Activated naive CD4-positive, alpha-beta T cell treated with anti-CD3 and anti-CD28 coated beads, Interleukin-2, amount 50 U/mL, for 72 hours (primary cell): Measurements from ENCODE around the gene DISP1. TPM values are rescaled to one million over a fixed set of nuclear protein-coding genes. Genes with fewer than 3 reads are reported as not detected.

Experiments
- ATAC-seq, 2 donors: fragments of 150-1000 bp; cut with Tn5 transposase; 2 replicates each; pipeline ENCODE4 v1.10.0; 2021; ENCODE audit warnings: mild to moderate bottlenecking in 2 of 2, moderate library complexity in 2 of 2
- DNase-seq, 2 donors: peaks; one replicate each; pipeline ENCODE4 v3.0.0; 2021 to 2022; ENCODE audit warnings: low spot score in 2 of 2
- H3K27ac Mint-ChIP-seq, 2 donors: one replicate each; pipeline ENCODE4 v1.8.0; 2022; ENCODE audit warnings: mild to moderate bottlenecking in 2 of 2, mixed read lengths in 2 of 2
- H3K36me3 Mint-ChIP-seq, 2 donors: one replicate each; pipeline ENCODE4 v1.8.0; 2022; ENCODE audit warnings: mixed read lengths in 2 of 2
- H3K9me3 Mint-ChIP-seq, 2 donors: one replicate each; pipeline ENCODE4 v1.8.0; 2022; ENCODE audit warnings: mixed read lengths in 2 of 2
- total RNA-seq, 2 donors: library from RNA; stranded (reverse); gene quantifications; one replicate each; pipeline ENCODE4 v1.2.3, GENCODE V29; 2022

DISP1 gene
- total RNA-seq, 2 donors from 2014 or later, result 1.5 to 2.0 TPM

- DNase-seq (no peak), ATAC-seq (peak in 1 of 2 donors; percentile 65)
- Mint-ChIP-seq H3K36me3 (peaks cover 0 to 7% of the 10 kb centered on the region in 2 donors), H3K9me3 (peaks cover 0 to 11% of the 10 kb centered on the region in 2 donors), H3K27ac (no peak overlapping the region)
Measured at GRCh38 chr1:222790115-222790514, 24.7 kb upstream of the DISP1 start.

DNA sequence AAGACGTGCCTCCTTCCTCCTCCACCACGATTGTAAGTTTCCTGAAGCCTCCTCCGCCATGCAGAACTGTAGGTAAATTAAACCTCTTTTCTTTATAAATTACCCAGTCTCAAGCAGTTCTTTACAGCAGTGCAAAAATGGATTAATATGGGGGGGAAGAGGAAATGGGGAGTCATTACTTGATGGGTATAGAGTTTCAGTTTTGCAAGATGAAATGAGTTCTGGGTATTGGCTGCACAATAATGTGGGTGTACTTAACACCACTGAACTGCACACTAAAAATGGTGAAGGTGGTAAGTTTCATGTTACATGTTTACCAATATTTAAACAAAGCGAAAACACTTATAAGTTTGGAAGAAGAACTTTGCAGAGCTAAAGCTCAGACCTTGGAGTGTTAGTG is 24.3 kb upstream of the DISP1 start:
- Mint-ChIP-seq H3K36me3 (peaks cover 0 to 7% of the 10 kb centered on the region in 2 donors), H3K9me3 (peaks cover 0 to 11% of the 10 kb centered on the region in 2 donors), H3K27ac (peak overlapping the region in 1 of 2 donors; percentile 50)
- DNase-seq, result no peak
- ATAC-seq, result peak in 1 of 2 donors; percentile 85

GRCh38 chr1:222791006-222791710 is 23.7 kb upstream of the DISP1 start:
- H3K27ac Mint-ChIP-seq, result no peak overlapping the region
- peaks cover 0 to 7% of the 10 kb centered on the region in 2 donors for H3K36me3 Mint-ChIP-seq
- peaks cover 0 to 11% of the 10 kb centered on the region in 2 donors for H3K9me3 Mint-ChIP-seq
- no peak for ATAC-seq
- no peak for DNase-seq

DNA sequence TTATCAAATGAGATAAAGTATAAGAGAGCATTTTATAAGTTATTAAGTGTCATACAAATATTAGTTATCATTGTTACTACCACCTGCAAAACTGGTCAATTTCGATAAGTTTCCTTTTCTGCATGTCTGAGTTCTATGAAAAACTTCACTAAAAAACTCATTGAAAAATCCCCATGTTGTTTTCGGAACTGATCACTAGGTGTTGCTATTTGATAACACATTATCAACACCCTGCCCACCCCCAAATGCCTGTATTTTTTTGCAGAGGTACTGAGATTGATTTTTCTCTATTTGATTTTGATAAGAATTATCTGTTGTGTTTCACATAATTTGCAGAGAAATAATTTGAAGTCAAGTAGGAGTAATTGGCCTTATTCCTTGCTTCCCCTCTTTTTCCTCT is 22.1 kb upstream of the DISP1 start:
- H3K9me3 Mint-ChIP-seq, result peaks cover 0 to 11% of the 10 kb centered on the region in 2 donors
- DNase-seq (no peak), ATAC-seq (no peak)
- H3K27ac Mint-ChIP-seq, result no peak overlapping the region
- peaks cover 0 to 7% of the 10 kb centered on the region in 2 donors for H3K36me3 Mint-ChIP-seq

- no peak for ATAC-seq
- Mint-ChIP-seq H3K27ac (no peak overlapping the region), H3K9me3 (peaks cover 0 to under 1% of the 10 kb centered on the region in 2 donors), H3K36me3 (peaks cover 0 to under 1% of the 10 kb centered on the region in 2 donors)
- DNase-seq, result no peak
Measured at GRCh38 chr1:222794656-222795474, 20.0 kb upstream of the DISP1 start.

- peak in 1 of 2 donors; percentile 53 for ATAC-seq
- DNase-seq, result no peak
- Mint-ChIP-seq H3K36me3 (no peaks in the 10 kb centered on the region), H3K9me3 (no peaks in the 10 kb centered on the region), H3K27ac (peak overlapping the region; percentile 34 to 53)
Measured at GRCh38 chr1:222798116-222798515, 16.7 kb upstream of the DISP1 start.

GRCh38 chr1:222798975-222799374 is 15.9 kb upstream of the DISP1 start:
- no peak for DNase-seq

GRCh38 chr1:222801067-222801466 is 13.8 kb upstream of the DISP1 start:
- DNase-seq (no peak), ATAC-seq (no peak)
- Mint-ChIP-seq H3K9me3 (no peaks in the 10 kb centered on the region), H3K27ac (no peak overlapping the region), H3K36me3 (no peaks in the 10 kb centered on the region)

More at GRCh38 chr1:222798975-222799374, 15.9 kb upstream of the DISP1 start:
- no peak for ATAC-seq
- Mint-ChIP-seq H3K9me3 (no peaks in the 10 kb centered on the region), H3K36me3 (no peaks in the 10 kb centered on the region), H3K27ac (no peak overlapping the region)

GRCh38 chr1:222811671-222812070 is 3.2 kb upstream of the DISP1 start:
- no peak for DNase-seq
- no peak for ATAC-seq
- H3K27ac Mint-ChIP-seq, result no peak overlapping the region
- peaks cover 0 to 6% of the 10 kb centered on the region in 2 donors for H3K36me3 Mint-ChIP-seq
- H3K9me3 Mint-ChIP-seq, result peaks cover 5 to 6% of the 10 kb centered on the region in 2 donors

DNA sequence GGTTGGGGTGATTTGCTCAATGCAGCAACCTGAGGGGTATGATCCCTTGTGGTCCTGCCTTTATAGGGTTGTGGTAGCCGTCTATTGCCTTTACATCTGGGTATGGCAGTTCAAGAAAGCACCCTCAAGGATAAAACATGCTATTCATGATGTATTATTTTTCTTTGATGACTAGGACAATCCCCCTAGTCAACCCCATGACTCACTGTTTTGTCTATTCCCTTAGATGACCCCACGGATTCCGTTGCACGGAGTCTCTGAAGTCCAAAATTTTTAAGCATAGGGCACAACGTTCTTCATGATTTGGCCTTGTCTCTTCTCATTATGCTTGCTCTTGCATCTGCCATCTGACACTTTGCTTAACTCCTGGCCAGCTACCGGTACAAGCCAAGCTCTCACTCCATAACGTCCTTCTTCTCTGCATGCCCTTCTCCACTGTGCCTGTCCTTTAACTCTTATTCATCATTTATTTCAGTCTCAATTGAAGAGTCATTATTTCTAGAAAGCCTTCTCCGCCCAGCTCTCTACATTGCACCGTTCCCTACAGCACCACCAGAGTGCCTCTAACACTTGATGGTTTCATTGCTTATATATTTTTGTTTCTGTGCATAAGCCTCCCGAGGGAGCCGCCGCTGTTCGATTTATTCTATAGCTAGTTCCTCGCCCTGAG is 838 bp upstream of the DISP1 start:
- Mint-ChIP-seq H3K36me3 (peaks cover 0 to 6% of the 10 kb centered on the region in 2 donors), H3K27ac (peak overlapping the region in 1 of 2 donors; percentile 92), H3K9me3 (peaks cover 5 to 6% of the 10 kb centered on the region in 2 donors)
- ATAC-seq (peak in 1 of 2 donors; percentile 4), DNase-seq (no peak)

DNA sequence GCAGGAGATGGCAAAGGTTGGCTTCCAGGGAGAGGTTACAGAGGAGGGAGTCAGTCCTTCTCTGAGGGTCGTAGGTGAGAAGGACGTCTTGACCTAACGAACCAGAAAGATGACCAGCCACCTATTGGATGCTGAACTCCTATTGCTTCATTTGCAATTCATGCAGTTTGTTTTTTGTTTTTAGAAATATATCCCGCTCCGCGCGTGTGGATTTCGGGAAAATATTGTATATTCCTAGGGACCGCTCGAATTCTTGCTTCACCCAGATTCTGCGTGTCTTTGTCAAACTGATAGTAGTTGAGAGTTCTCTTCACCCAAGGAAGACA is 564 bp downstream of the DISP1 start:
- H3K9me3 Mint-ChIP-seq, result peaks cover 5 to 6% of the 10 kb centered on the region in 2 donors
- DNase-seq (no peak), ATAC-seq (no peak)
- peak overlapping the region; percentile 92 to 97 for H3K27ac Mint-ChIP-seq
- peaks cover 0 to 6% of the 10 kb centered on the region in 2 donors for H3K36me3 Mint-ChIP-seq

- ATAC-seq, result peak in 1 of 2 donors; percentile 47
Measured at GRCh38 chr1:222817529-222817928, 2.7 kb downstream of the DISP1 start.

DNA sequence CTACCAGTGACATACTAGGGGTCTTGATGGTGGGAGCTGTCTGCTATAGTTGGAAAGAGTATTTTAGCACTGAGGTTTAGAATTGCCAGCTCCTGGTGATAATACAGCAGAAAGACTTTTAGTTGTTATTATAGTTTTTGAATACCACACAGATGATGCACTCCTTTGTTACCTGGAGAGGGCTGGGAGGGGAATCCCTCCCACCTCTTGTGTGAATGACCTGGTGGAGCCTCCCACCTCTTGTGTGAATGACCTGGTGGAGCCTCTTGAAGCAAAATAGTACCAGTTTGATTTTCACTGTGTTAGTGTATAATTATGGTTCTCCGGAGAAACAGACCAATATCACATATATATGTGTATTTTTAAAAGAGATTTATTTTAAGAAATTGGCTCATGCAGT is 3.3 kb downstream of the DISP1 start:
- peaks cover 5 to 6% of the 10 kb centered on the region in 2 donors for H3K9me3 Mint-ChIP-seq
- H3K36me3 Mint-ChIP-seq, result peaks cover 0 to 6% of the 10 kb centered on the region in 2 donors
- ATAC-seq, result no peak
- no peak overlapping the region for H3K27ac Mint-ChIP-seq
- no peak for DNase-seq

More at GRCh38 chr1:222817529-222817928, 2.7 kb downstream of the DISP1 start:
- Mint-ChIP-seq H3K27ac (no peak overlapping the region), H3K9me3 (peaks cover 5 to 6% of the 10 kb centered on the region in 2 donors), H3K36me3 (peaks cover 0 to 6% of the 10 kb centered on the region in 2 donors)
- no peak for DNase-seq

- no peaks in the 10 kb centered on the region for H3K9me3 Mint-ChIP-seq
- ATAC-seq, result no peak
- H3K27ac Mint-ChIP-seq, result no peak overlapping the region
- H3K36me3 Mint-ChIP-seq, result no peaks in the 10 kb centered on the region
- DNase-seq, result no peak
Measured at GRCh38 chr1:222820171-222820712, 5.4 kb downstream of the DISP1 start.

GRCh38 chr1:222821239-222821638 is 6.4 kb downstream of the DISP1 start:
- Mint-ChIP-seq H3K36me3 (no peaks in the 10 kb centered on the region), H3K27ac (no peak overlapping the region), H3K9me3 (no peaks in the 10 kb centered on the region)
- DNase-seq (no peak), ATAC-seq (no peak)

- Mint-ChIP-seq H3K27ac (no peak overlapping the region), H3K9me3 (no peaks in the 10 kb centered on the region), H3K36me3 (no peaks in the 10 kb centered on the region)
- ATAC-seq (no peak), DNase-seq (no peak)
Measured at GRCh38 chr1:222823695-222824094, 8.9 kb downstream of the DISP1 start.

DNA sequence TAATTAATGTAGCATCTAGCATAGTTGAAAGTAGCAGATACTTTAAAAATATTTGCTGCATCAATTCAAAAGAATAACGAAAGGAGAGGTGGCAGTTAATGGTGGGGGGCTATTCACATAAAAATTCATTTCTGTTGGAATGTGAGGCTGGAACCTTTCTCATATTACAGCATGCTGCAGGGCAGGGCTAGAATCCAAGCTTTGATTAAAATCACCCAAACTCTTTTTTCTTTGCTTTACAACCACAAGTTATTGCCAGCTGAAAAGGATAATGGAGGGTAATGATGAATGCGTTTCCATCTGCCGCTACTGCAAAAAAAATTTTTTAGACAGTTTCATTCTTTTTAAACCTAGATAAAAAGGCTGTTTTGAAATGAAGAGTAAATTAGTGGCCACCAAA is 9.8 kb downstream of the DISP1 start:
- no peak for DNase-seq
- no peaks in the 10 kb centered on the region for H3K9me3 Mint-ChIP-seq
- H3K36me3 Mint-ChIP-seq, result no peaks in the 10 kb centered on the region
- no peak overlapping the region for H3K27ac Mint-ChIP-seq
- no peak for ATAC-seq
